NCI-H1417 (cell line): Measurements from ENCODE around the gene CPNE8.
A peak's percentile ranks its signal among the peaks of the same experiment; 100 is the strongest.

ENCODE experiments used
- DNase-seq, 3 experiments: peaks; one replicate each; lab custom pipeline; 2025; lab: John Stamatoyannopoulos, UW

CPNE8 gene

DNA sequence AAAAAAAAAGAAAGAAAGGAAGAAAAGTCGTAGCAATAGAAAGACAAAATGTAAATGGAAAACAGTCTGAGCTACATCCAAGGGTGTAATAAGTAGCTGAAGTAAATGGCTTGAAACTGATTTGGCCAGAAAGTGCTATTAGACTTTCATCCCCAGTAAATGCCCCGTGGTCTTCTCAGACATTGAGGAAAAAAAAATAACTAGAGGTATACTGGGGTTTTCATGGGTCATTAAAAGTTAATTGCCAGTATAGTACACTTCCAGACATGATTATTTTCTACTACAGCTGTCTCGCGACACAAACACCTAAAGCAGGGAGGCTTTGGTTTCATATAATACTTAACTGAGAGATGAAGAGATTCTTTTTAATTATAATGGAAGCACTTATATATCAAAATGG, 271.9 kb downstream of the CPNE8 start:
- peak in 1 of 3 experiments; percentile 57 for DNase-seq

DNA sequence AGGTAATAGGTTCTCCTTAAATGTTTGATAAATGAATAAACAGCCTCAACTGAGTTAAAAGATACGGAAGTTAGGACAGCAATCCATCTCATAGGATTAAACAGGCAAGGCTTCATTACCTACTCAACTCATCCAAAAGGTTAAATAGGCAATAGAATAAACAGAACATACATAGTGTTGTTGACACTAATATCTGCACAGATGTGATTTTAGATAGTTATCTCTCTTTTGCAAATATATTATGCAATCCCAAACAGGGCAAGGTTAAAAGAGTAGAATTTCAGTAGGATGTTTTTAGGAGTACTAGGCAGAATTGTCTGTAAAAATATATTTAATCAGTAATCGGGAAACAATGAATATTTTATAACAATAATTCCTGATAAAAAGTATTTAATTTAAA, 276.3 kb downstream of the CPNE8 start:
- no peak for DNase-seq

DNA sequence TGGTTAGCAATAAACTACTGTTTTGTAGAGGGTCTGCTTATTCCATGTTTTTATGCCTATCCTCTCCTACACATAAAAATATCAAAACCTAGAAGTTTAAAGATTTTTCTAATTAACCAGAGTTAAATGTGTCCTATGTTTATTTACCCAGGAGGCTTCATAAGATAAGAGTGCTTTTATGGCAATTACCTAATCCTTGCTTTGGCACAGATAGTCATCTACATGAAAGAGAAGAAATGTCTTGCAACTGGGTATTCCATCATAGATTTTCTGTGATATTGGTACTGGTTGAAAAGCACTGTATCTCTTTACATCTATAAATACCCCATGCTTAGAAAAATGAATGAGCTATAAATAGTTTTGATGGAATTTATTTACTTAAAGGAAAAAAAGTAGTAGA, 277.1 kb downstream of the CPNE8 start:
- DNase-seq, result no peak

DNA sequence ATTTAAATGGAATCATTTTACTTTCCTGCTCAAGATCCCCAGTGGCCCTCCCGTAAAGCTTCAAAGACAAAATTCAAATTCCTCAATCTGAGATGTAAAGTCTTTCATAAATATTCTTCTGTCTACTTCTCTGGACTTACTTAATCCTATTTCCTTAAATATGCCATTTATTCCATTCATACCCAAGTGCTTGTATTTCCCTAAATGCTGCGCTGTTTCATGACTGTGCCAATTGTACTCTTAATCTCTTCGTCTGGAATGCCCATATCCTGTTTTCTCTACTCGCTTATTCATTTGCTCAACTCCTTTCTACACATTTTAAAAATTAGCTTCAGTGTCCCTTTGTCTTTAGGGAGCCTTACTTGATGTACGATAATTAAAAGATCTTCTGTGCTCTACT, 280.1 kb downstream of the CPNE8 start:
- no peak for DNase-seq

DNA sequence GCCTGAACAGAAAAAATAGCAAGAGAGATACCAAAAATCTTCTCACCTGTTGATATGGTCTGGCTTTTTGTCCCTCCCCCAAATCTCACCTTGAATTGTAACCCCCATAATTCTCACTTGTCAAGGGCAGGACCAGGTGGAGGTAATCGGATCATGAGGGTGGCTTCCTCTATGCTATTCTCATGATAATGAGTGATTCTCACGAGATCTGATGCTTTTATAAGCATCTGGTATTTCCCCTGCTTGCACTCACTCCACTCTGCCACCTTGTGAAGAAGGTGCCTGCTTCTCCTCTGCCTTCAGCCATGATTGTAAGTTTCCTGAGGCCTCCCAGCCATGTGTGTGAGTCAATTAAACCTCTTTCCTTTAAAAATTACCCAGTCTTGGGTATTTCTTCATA, 291.2 kb downstream of the CPNE8 start:
- no peak for DNase-seq

DNA sequence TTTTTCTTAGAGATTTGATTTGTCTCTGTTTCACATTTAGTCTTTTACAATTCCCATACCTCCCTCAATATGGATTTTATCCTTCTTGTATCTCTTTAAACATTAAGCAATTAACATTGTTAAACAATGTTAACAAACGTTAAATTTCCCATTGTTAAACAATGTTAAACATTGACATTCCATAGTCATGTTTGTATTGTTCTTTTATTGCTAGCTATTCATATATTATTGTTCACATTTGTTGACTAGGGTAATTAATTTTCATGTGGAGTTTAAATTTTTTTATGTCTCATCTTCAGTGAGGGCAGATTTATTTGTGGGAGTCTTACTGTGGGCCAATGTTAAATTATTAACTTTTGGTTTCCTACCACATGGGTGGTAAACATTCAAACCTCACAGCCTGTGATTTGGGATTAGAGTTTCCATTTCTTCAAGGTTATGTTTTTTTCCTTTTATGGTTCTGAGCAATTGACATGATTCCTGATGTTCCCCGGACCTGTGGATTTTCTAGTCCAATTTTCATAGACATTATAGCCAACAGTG, 294.5 kb downstream of the CPNE8 start:
- DNase-seq, result no peak

DNA sequence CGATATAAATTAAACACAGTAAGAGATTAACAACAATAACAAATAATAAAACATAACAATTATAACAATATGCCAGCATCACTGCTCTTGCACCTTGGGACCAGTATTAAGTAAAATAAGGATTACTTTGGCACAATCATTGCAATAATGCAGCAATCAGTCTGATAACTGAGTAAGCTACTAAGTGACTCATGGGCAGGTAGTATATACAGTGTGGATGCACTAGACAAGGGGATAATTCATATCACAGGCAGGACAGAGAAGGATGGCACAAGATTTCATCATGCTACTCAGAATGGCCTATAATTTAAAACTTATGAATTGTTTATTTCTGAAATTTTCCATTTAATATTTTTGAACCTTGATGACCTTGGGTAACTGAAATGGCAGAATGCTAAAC, 298.1 kb downstream of the CPNE8 start:
- DNase-seq, result no peak
